H1 (cell line): Measurements from ENCODE around the gene ELOVL5.

Experiments used
- ATF3 ChIP-seq: IDR thresholded peaks from 2 replicates; pipeline ENCODE4 v1.6.1; 2011; ENCODE audit warnings: low read depth, mild to moderate bottlenecking, low read length; ENCODE audit not compliant: insufficient read depth
- CTCF ChIP-seq, 3 experiments: IDR thresholded peaks; 1 replicate in 2 of 3; 2 replicates in 1 of 3; pipeline versions ENCODE4 v1.5.1 to v1.6.1; 2011; ENCODE audit warnings: low read length in 3 of 3, mild to moderate bottlenecking in 3 of 3, inconsistent platforms in 2 of 3, low read depth in 1 of 3, moderate library complexity in 1 of 3; ENCODE audit not compliant: insufficient read depth in 1 of 3; ENCODE audit errors: control extremely low read depth in 1 of 3
- EGR1 ChIP-seq: IDR thresholded peaks from 2 replicates; pipeline ENCODE4 v1.6.1; 2011; ENCODE audit warnings: low read depth, low read length, borderline replicate concordance

GRCh38 chr6:53335224-53335994 is 13.3 kb downstream of the ELOVL5 start:
- TF ChIP-seq CTCF (IDR thresholded peaks at IDR 0.05; ENCODE audit: control extremely low read depth in 1 of 3, insufficient read depth in 1 of 3, low read depth in 1 of 3, low read length in 3 of 3) = no peak
- no peak for TF ChIP-seq EGR1
- no peak for TF ChIP-seq ATF3
